Fibroblast of lung (primary cell): Measurements from ENCODE around the gene HHIPL1. TPM values are rescaled to one million over a fixed set of nuclear protein-coding genes. Genes with fewer than 3 reads are reported as not detected.

ENCODE experiments used
- DNase-seq, 2 donors: peaks; one replicate each; pipeline versions ENCODE4 v3.0.0 to v3.0.0-alpha.2; 2010; ENCODE audit warnings: low read depth in 2 of 2
- H2AFZ ChIP-seq: 2 replicates; pipeline ENCODE4 v1.5.1; 2012; ENCODE audit warnings: low read length, control low read depth, inconsistent platforms
- H3K27ac ChIP-seq: 2 replicates; pipeline ENCODE4 v1.5.1; 2011; ENCODE audit warnings: low read length, control low read depth; ENCODE audit not compliant: insufficient read depth
- H3K27me3 ChIP-seq: 2 replicates; pipeline ENCODE4 v1.5.1; 2011; ENCODE audit warnings: mild to moderate bottlenecking, low read length; ENCODE audit not compliant: control insufficient read depth, insufficient read depth
- H3K36me3 ChIP-seq: 2 replicates; pipeline ENCODE4 v1.5.1; 2011; ENCODE audit warnings: low read length; ENCODE audit not compliant: control insufficient read depth, insufficient read depth
- H3K4me1 ChIP-seq: 2 replicates; pipeline ENCODE4 v1.5.1; 2011; ENCODE audit warnings: low read length; ENCODE audit not compliant: control insufficient read depth, insufficient read depth; ENCODE audit errors: extremely low read depth
- H3K4me2 ChIP-seq: 2 replicates; pipeline ENCODE4 v1.5.1; 2011; ENCODE audit warnings: low read length, control low read depth; ENCODE audit not compliant: insufficient read depth; ENCODE audit errors: extremely low read depth
- H3K4me3 ChIP-seq, 4 experiments: fragments of 200-600 bp in 1 of 4; sonication (generic) in 1 of 4; replicated peaks in 1 of 4; 2 replicates each; pipeline ENCODE4 v1.5.1; 2011 to 2016; ENCODE audit warnings: low read length in 4 of 4, low read depth in 3 of 4, mild to moderate bottlenecking in 3 of 4, control low read depth in 2 of 4, inconsistent platforms in 1 of 4, mixed read lengths in 1 of 4; ENCODE audit not compliant: insufficient read depth in 1 of 4; ENCODE audit errors: control extremely low read depth in 1 of 4
- H3K79me2 ChIP-seq: 2 replicates; pipeline ENCODE4 v1.5.1; 2012; ENCODE audit warnings: mild to moderate bottlenecking, low read length, inconsistent platforms; ENCODE audit not compliant: control insufficient read depth, insufficient read depth
- H3K9ac ChIP-seq: 2 replicates; pipeline ENCODE4 v1.5.1; 2011; ENCODE audit warnings: mild to moderate bottlenecking, low read length, control low read depth; ENCODE audit not compliant: insufficient read depth
- H3K9me3 ChIP-seq: 2 replicates; pipeline ENCODE4 v1.5.1; 2012; ENCODE audit warnings: low read depth, low read length; ENCODE audit not compliant: control insufficient read depth, insufficient read depth
- H4K20me1 ChIP-seq: 2 replicates; pipeline ENCODE4 v1.5.1; 2011; ENCODE audit warnings: low read length; ENCODE audit not compliant: control insufficient read depth, insufficient read depth; ENCODE audit errors: extremely low read depth
- CTCF ChIP-seq, 2 donors: IDR thresholded peaks in 1 of 2; conservative IDR thresholded peaks in 1 of 2; 1 replicate in 1 of 2; 2 replicates in 1 of 2; pipeline ENCODE4 v1.5.1; 2011 to 2012; ENCODE audit warnings: low read length in 2 of 2, control low read depth in 1 of 2, inconsistent platforms in 1 of 2, low read depth in 1 of 2, mild to moderate bottlenecking in 1 of 2
- EZH2 ChIP-seq: IDR thresholded peaks from 2 replicates; pipeline ENCODE4 v1.5.1; 2012; ENCODE audit warnings: low read length, control low read depth, mild to moderate bottlenecking; ENCODE audit errors: missing control alignments
- polyA plus RNA-seq, 2 donors: library from polyadenylated mRNA; depleted of rRNA in 1 of 2; stranded (reverse) in 1 of 2; unstranded in 1 of 2; fragments of >200 nt; gene quantifications; 2 replicates each; pipeline ENCODE4 v1.2.1, GENCODE V29; 2011 to 2012; ENCODE audit warnings: missing spikeins in 1 of 2
- total RNA-seq: library from RNA; depleted of rRNA; stranded (reverse); fragments of >200 nt; gene quantifications from 2 replicates; pipeline ENCODE4 v1.2.1, GENCODE V29; 2014

HHIPL1 gene
- total and polyA plus RNA-seq, 2 donors (not counting 1 experiment from before 2014, with no cell fraction given): 1.5 to 9.9 TPM

DNA sequence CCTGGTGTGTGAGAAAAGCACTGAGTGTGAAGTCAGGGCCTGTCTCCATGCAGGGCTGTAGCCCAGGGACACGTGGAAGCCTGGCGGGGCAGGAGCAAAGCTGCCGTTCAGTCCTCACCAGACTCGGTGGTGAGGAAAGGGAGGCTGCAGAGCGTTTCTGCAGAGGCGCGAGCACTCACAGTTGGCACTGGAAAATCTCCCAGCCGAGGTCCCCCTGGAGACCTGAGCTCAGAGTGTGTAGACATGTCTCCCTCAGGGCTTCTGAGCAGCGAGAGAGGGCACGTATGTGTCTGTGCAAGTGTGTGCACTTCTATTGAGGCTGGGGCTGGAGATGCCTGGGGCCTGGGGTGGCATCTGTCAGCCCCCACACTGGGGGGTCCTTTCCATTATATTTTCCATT lies 11.0 kb upstream of the HHIPL1 start:
- H2AFZ ChIP-seq: no peak overlapping the region
- no peak for DNase-seq
- no peaks in the 10 kb centered on the region for H3K9me3 ChIP-seq
- H3K9ac ChIP-seq: no peak overlapping the region
- no peak overlapping the region for H3K4me3 ChIP-seq
- TF ChIP-seq EZH2 (no peak), CTCF (conservative IDR thresholded peaks at IDR 0.05 in 1 of 2, IDR thresholded peaks at IDR 0.05 in 1 of 2; ENCODE audit: low read depth in 1 of 2, low read length in 2 of 2) (no peak)
- no peaks in the 10 kb centered on the region for H3K36me3 ChIP-seq
- no peak overlapping the region for H3K4me2 ChIP-seq
- H3K27ac ChIP-seq: no peak overlapping the region
- no peaks in the 10 kb centered on the region for H3K79me2 ChIP-seq
- no peaks in the 10 kb centered on the region for H4K20me1 ChIP-seq
- H3K27me3 ChIP-seq: no peaks in the 10 kb centered on the region
- H3K4me1 ChIP-seq: no peaks in the 10 kb centered on the region

GRCh38 chr14:99634443-99634842 lies 10.5 kb upstream of the HHIPL1 start:
- Histone ChIP-seq H3K4me1 (no peaks in the 10 kb centered on the region), H3K4me2 (no peak overlapping the region), H4K20me1 (no peaks in the 10 kb centered on the region), H2AFZ (no peak overlapping the region), H3K9me3 (no peaks in the 10 kb centered on the region), H3K9ac (no peak overlapping the region), H3K79me2 (no peaks in the 10 kb centered on the region), H3K4me3 (no peak overlapping the region), H3K36me3 (no peaks in the 10 kb centered on the region), H3K27me3 (no peaks in the 10 kb centered on the region), H3K27ac (no peak overlapping the region)
- TF ChIP-seq EZH2 (no peak), CTCF (conservative IDR thresholded peaks at IDR 0.05 in 1 of 2, IDR thresholded peaks at IDR 0.05 in 1 of 2; ENCODE audit: low read depth in 1 of 2, low read length in 2 of 2) (no peak)
- no peak for DNase-seq

- Histone ChIP-seq H3K4me3 (no peak overlapping the region), H3K27me3 (no peaks in the 10 kb centered on the region), H4K20me1 (no peaks in the 10 kb centered on the region), H3K27ac (no peak overlapping the region), H3K9me3 (no peaks in the 10 kb centered on the region), H3K36me3 (no peaks in the 10 kb centered on the region), H3K4me1 (no peaks in the 10 kb centered on the region), H3K4me2 (no peak overlapping the region), H2AFZ (no peak overlapping the region), H3K79me2 (no peaks in the 10 kb centered on the region), H3K9ac (no peak overlapping the region)
- DNase-seq: no peak
- TF ChIP-seq CTCF (conservative IDR thresholded peaks at IDR 0.05 in 1 of 2, IDR thresholded peaks at IDR 0.05 in 1 of 2; ENCODE audit: low read depth in 1 of 2, low read length in 2 of 2) (no peak), EZH2 (no peak)
Observed at GRCh38 chr14:99635116-99635515, 9.8 kb upstream of the HHIPL1 start.
